NCI-H2107 treated with DMSO at 0.1 percent for 48 hours (cell line): Measurements from ENCODE around the gene SRXN1.
"Not testable (repeated sequence)": the region's sequence is repeated elsewhere in the genome, so short reads cannot be mapped to it uniquely, and the experiment has no call there.

ENCODE experiments used
- DNase-seq: peaks from one replicate; lab custom pipeline; 2025; ENCODE audit not compliant: unreplicated experiment; lab: John Stamatoyannopoulos, UW

The SRXN1 gene

DNA sequence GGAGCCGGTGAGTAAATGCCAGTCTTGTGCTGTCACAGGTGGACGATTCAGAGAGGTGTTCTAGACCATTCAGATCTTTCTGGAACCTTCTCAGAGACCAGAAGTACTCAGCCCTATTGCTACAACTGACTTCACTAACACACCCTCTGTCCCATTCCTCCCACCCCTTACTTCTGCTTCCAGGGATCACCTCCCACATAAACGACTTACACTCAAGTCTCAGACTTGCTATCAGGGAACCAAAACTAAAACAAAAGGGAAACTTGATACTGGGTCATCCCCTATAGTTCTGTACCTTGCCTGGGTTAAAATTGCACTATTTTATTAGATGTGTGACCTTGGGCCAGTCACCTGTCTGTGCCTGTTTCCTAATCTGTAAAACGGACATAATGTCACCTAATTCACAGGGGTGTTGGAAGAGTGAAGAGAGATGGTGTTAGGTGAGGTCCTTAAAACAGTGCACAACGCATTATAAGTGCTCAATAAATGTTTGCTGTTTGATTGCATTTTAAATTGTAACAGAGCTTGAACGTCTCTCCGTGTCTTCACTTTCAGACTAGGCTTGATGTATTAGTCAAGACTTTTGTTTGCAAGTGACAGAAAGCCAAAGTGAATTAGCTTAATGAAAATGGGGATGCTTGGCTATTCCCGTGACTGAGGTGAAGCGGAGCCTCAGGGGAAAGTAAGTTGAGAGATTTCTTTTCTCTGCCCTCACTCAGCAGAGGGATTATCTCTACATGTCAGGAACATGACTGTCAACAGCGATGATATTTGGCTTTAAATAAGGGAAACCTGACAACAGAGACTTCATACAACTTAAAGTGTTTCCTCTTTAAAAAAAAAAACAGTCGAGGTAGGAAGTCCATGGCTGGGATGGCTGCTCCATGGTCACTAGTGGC is 3.0 kb upstream of the SRXN1 start:
- no peak for DNase-seq

DNA sequence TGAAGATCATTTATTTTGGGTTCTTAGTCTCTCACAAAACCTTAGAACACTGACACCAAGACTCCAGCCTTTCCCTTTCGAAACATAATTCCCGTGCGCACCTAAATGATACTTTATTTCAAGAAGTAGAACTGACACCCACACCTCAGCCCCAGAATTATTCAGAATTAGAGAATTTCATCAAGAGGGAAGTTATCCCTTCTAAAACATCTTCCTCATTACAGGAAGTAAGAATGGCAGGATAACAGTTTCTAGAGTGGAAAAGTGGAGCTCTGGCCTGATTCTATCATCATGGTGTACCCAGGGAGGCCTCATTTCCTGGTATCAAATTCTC is 1.4 kb upstream of the SRXN1 start:
- DNase-seq, result no peak

DNA sequence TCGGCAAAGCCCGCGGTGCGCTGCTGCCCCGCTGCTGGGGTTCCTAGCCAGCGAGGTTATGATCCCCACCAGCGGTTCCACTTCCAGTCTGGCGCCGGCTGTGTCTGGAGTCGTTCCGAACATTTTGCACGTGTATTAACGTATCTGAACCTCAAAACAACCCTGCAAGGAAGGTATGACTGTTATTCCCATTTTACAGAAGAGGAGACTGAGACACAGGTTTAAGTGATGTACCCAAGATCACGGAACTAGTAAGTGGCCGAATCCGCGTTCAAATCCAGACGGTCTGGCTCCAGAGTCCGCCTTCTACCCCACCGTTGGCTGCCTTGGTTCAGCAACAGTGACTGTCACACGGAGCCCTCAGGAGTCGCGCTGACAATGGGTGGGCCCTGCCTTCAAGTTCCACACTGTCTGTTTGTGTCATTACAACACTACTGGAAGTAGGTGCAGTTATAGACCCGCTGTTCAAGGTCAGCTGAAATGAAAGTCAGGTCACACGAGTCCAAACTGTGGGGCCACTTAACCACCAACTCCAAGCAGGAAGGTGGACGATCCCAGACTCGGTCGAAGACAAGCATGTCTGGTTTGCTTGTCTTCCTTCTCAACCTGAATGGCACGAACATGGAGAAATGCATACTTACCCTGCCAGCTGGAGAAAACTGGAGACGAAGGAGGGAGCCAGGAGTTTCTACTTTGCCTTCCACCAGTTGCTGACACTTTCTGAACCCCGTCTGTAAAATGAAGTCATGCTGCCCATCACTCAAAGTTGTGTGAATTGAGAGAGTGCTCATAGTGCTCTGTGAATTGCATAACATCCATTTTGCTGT is 803 bp upstream of the SRXN1 start:
- DNase-seq, result no peak

DNA sequence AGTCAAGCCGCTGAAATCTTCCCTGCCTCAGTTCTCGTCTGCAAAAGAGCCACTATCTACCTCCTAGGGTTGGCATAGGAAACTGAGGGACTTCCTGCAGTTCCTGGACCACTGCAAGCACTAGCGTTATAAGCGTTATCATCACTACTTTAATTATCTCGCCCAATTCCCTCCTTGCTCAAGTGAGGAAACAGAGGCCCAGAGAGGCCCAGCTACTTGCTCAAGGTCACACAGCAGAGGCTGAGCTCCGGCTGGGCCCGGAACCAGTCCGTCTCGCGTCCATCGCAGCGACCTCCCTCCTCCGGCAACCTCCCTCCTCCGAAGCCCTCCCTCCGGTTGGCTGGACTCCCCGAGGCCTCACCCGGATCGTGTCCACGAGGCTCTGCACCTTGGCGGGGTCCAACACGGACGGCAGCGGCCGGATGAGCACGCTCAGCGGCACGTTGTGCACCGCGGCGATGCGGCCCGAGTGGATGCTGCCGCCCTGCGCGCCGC is 338 bp downstream of the SRXN1 start:
- no peak for DNase-seq

DNA sequence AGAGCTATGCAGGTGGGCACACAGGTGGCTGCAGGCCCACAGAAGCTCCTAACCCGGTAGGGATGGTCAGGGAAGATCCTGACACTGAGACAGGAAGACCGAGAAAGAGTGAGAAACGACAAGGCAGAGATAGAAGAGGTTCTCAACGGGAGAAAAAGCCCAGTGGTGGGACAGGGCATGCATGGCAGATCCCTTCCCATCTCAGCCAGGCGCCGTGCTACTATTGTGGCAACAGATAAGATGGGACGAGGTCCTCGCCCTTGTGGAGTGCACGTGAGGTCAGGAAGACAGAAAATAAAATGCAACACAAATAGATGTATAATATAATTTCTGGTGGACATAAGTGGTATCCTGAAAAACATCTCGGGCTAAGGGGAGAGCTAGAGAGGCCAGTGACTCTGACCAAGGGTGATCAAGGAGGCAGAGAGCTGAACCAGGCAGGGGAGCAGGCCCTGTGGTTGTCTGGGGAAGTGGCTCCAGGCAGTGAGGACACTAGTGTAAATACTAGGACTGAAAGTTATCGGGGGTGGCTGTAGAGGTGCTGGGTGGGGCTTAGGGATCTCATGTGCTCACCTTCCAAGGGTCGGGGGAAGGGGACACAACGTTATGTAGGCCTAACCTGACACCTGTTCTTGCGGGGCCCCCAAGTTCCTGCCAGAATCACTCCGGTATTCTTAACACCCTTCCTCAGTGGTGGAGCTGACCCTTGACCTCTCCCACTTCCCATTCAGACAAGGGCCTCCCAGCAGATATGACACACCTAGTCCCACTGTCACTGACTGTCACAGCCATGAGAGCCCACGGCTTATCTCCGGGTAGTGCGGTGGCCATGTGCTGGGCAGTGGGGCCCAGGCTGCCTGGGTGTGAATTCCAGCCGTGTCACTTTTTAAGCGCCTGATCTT is 1.0 kb downstream of the SRXN1 start:
- no peak for DNase-seq

DNA sequence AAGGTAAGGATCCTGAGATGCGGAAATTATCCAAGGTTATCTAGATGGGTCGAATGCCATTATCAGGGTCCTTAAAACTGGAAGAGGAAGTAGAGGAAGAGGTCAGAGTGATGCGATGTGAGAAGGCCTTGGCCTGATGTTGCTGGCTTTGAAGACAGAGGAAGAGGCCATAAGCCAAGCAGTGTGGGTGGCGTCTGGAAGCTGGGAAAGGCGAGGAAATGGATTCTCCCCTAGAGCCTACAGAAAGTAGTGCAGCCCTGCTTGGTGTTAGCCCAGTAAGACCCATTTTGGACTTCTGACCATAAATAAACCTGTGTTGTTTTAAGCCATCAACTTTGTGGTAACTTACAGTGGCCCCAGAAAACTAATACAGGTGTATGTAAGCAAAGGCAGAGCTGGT is 2.0 kb downstream of the SRXN1 start:
- no peak for DNase-seq

DNA sequence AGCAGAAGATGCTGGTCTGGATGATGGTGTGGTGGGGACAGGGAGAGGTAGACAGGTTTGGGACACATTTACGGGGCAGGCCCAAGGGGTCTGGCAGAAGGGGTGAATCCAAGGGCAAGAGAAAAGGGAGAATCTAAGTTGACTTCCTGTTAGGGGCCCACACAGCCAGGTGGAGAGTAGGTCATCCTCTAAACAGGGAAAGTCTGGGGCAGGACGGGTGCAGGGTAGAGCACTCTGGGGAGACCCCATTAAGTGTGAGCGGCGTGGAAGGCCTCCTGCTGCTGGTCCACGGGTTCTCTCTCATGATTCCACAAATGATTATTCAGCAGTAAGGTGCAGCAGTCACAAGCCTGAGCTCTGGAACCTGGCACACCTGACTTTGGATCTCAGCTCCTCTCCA is 2.7 kb downstream of the SRXN1 start:
- DNase-seq, result no peak

DNA sequence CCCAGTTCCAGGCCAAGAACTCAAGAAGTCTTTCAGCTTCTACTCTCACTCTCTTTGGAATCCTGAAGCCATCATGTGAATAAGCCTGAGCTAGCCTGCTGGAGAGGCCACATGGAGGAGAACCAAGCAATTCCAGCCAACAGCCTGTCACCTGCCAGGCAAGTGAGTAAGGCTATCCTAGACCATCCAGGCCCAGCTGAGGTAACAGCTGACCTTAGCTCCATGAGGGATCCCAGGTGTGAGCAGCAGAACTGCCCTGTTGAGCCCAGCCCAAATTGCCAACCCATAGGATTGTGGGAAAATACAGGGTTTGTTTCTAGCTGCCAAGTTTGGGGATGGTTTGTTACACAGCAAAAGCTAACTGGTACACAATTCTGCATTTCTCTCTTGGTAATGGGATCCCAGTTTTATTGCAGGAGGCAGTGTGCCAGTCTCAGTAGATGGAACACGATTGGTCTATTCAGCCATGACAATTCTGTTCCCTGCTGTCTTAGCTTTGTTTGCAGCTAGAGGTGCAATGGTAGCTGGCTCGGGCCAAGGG is 5.5 kb downstream of the SRXN1 start:
- no peak for DNase-seq

DNA sequence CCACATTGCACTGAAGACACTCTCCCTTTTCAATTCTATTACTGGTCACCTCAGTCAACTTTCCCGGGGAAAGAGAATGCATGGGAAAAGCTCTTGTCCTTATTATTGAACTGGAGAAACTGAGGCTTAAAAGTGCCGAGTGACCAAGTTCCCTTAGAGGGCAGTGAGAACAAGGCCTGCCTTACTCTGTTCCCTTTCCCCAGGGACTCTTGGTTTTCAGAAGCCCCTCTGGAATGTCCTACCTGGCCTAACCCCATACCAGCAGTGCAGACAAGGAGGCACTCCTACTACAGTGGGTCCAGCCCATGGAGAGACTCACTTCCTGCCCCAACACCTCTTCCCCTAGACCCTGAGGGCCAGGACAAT is 6.1 kb downstream of the SRXN1 start:
- DNase-seq, result no peak

DNA sequence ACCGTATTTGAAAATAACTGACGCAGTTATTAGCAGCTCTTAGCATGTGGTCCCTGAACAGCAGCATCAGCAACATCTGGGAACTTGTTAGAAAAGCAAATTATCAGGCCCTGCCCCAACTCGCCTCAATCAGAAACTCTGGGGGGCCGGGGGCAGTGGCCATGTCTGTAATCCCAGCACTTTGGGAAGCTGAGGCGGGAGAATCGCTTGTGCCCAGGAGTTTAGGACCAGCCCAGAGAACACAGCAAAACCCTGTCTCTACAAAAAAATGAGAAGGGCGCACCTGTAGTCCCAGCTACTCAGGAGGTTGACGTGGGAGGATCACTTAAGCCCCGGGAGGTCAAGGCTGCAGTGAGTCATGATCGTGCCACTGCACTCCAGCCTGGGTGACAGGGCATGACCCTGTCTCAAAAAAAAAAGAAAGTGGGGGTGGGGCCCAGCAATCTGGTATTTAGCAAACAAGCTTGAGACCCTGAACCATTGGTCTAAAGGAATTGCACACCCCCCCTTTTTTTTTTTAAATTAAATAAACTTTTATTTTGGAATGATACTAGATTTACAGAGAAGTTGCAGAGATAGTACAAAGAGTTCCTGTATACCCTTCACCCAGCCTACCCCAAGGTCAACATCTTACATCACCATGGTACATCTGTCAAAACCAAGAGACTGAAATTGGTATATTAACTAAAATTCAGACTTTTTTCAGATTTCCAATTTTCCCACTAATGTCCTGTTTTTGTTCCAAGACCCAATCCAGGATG is 6.7 kb downstream of the SRXN1 start:
- no peak for DNase-seq

DNA sequence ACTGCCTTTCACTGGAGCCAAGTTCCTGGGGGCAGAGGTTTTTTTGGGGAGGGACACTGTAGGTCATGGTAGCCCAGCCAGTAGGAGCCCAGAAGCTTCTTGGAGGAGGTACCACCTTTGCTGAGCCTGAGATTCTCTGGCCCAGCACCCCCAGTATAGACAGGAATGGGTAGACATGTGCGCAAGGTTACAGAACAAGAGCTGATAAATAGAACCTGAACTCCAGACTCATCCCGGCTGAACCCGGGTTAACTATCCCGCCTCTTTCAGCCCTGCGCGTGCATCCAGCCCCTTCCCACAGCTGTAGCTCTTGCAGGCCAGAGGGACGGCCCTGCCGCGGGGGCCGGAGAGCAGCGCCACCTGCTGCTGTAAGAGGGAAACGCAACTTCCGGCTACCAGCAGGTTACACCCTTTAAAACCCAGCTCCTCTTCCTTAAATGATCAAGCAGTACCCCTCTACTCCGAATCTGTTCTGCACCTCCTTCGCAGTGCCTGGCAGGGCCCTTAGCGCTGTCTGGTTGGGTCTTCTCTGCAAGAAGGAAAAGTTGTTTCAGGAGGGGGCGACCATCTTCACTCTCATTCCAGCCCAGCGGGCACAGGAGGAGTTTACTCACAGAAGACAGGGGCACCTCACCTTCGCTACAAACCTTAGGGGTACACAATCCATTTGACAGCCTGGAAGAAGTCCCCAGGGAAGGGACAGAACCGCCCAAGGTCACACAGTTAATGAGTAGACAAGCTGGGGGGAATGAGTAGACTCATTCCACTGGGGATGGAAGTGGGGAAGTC is 7.5 kb downstream of the SRXN1 start:
- DNase-seq, result no peak

DNA sequence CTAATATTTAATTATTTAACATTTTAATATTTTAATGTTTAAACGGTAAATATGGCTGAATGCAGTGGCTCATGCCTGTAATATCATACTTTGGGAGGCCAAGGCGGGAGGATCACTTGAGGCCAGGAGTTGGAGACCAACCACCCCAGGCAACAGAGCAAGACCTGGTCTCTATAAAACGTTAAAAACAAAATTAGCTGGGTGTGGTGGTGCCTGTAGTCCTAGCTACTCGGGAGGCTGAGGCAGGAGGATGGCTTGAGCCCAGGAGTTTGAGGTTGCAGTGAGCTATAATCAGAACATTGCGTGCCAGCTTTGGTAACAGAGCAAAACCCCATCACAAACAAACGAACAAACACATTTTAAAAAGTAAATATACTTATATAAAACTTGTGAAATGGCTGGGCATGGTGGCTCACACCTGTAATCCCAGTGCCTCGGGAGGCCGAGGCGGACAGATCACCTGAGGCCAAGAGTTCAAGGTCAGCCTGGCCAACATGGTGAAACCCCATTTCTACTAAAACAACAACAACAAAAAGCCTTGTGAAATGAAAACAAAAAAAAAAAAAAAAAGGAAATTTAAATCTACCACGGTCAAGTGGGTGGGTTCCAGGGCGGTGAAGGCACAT is 8.2 kb downstream of the SRXN1 start:
- no peak for DNase-seq

DNA sequence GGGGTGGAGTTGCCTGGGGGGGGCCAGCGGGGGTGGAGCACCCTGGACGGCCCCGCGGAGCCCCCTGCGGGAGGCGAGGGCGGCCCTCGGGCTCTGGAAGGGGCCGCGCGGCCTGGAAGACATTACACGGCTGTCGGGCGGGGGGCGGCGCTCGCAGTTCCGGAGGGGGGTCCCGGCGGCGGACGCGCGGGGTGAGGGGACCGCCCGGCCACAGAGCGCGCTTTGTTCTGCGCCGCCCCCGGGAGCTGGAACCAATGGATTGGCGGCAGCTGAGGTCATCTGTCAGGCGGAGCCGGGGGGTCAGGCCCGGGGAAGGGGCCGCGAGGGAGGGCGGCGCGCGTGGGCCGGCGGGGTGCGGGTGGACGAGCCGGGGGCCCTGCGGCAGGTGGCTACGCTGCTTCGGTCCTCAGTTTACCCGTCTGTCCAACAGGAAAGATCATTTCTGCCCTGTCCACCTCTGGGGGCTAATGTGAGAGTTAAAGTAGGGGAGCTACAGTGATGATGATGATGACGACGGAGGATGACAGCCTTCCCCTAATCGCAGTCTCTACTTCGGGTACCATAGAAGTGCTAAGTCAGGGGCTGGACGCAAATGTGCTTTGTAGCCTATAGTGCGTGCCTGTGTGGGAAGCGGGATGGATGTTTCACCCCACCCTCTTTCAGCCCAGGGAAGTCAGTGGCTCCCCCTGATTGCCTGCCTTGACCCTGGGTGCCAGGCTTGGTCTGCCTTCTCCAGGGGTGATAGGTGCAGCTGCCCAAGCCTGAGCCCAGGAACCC is 10.4 kb downstream of the SRXN1 start:
- no peak for DNase-seq

DNA sequence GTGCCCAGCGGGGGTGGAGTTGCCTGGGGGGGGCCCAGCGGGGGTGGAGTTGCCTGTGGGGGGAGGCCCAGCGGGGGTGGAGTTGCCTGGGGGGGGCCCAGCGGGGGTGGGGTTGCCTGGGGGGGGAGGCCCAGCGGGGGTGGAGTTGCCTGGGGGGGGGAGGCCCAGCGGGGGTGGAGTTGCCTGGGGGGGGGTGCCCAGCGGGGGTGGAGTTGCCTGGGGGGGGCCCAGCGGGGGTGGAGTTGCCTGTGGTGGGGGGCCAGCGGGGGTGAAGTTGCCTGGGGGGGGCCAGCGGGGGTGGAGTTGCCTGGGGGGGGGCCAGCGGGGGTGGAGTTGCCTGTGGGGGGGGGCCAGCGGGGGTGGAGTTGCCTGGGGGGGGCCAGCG is 11.0 kb downstream of the SRXN1 start:
- DNase-seq, result not testable (repeated sequence)

DNA sequence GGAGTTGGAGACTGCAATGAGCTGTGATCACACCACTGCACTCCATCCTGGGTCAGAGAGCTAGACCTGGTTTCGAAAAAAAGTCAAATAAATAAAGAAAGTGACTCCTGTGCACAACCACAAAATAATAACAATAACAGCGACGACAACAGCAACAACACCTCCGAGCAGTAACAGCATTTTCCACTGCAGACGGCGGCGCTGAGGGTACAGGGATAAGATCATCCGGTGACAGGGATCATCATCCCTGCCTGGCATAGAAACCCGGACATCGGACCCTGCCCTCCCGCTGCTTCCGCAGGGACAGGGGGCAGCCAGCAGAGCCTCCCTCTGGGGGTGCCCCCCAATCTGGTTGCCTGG is 11.5 kb downstream of the SRXN1 start:
- DNase-seq, result no peak

DNA sequence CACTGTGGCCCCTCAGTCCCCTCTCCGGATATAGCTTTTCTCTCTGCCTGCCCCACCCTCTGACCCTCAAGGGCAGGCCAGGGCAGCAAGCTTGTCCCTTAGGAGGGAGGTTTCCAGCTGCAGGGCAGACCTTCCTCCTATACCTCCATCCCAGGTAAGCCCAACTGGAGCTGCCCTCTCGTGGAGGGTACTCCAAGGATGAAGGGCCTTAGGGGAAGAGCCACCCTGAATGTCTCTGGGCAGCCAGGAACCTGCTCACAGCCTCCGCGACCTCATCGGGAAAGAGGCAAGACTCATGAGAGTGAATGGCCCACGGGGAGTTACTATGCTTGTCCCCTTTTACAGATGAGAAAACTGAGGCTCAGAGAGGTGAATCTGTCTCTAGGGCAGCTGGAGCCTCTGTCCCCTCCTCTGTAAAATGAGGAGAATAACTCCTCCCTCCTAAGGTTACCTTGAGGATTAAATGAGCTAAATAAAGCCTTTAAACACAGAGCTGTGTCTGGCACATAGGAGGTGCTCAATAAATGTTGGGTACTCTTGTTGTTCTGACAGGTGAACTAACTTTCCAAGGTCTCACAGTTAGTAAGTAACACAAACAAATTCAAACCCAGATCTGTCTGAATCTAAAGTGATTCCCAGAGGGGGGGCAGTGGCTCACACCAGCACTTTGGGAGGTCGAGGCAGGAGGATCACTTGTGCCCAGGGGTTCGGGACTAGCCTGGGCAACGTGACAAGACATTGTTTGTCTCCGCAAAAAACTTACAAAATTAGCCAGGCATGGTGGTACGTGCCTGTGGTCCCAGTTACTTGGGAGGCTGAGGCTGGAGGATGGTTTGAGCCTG is 12.1 kb downstream of the SRXN1 start:
- no peak for DNase-seq

DNA sequence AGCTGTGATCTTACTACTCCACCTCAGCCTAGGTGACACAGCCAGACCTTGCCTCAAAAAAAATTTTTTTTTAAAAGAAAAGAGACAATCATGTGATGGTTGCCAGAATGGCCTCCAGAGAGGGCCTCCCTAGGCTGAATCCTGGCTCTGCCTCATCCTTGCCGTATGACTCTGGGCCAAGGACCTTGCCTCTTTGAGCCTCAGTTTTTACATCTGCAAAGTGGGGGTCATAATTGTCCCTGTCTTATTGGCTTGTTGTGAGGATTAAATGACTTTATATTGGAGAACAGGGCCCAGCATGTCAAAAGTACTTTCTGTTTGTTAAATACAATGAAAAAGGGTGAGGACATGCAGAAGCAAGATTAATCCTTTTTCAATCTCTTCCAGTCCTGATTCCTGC is 14.4 kb downstream of the SRXN1 start:
- DNase-seq, result no peak
